Sigmoid colon (tissue), 4 donors: ENCODE results near the gene NUDT22.

Experiments
- EP300 ChIP-seq, 4 donors: sonication (generic); formaldehyde crosslinking; IDR thresholded peaks; one replicate each; pipeline ENCODE4 v1.6.1; 2017; ENCODE audit warnings: antibody characterized with exemption in 4 of 4
- TF ChIP-seq, protein P1 (sequence below), 4 experiments: fragments of 450-650 bp in 3 of 4; fragments of 200-600 bp in 1 of 4; IDR thresholded peaks; one replicate each; pipeline ENCODE4 v1.5.1; 2016 to 2019; ENCODE audit warnings: antibody characterized with exemption in 4 of 4, mild to moderate bottlenecking in 3 of 4, moderate library complexity in 2 of 4

DNA sequence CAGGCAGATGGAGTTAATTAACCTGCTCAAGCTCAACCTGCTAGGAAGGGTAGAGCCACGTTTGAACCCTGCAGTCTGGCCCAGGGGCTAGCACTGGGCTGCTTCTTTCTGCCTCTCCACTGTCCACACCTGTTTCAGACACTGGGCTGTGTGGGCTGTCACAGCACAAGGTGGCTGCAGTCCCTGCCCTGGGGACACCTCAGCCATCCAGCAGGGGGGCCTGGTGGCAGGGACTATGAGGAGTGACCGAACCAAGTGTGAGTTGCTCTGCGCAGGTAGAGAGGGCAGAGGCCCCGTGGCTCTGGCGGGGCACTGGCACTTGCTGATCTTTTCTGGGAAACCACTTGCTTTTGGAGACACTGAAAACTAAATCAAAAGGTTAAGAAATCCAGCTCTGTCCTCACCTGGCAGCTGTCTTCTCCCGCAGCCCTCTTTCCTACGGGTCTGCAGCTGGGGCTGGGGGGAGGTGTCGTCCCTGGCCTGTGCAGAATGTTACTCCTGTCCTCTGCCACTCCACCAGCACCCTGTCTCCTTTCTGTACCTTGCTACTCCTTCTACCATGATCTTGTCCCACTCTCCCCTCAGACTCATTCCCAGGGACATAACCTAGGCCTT is 52.6 kb downstream of the NUDT22 start:
- no peak for TF ChIP-seq EP300 (IDR thresholded peaks at IDR 0.05)
- TF ChIP-seq, protein P1, sequence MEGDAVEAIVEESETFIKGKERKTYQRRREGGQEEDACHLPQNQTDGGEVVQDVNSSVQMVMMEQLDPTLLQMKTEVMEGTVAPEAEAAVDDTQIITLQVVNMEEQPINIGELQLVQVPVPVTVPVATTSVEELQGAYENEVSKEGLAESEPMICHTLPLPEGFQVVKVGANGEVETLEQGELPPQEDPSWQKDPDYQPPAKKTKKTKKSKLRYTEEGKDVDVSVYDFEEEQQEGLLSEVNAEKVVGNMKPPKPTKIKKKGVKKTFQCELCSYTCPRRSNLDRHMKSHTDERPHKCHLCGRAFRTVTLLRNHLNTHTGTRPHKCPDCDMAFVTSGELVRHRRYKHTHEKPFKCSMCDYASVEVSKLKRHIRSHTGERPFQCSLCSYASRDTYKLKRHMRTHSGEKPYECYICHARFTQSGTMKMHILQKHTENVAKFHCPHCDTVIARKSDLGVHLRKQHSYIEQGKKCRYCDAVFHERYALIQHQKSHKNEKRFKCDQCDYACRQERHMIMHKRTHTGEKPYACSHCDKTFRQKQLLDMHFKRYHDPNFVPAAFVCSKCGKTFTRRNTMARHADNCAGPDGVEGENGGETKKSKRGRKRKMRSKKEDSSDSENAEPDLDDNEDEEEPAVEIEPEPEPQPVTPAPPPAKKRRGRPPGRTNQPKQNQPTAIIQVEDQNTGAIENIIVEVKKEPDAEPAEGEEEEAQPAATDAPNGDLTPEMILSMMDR (IDR thresholded peaks at IDR 0.05) = no peak
